Nephron (organoid): ENCODE measurements around the gene HMGN5.
A peak's percentile ranks its signal among the peaks of the same experiment; 100 is the strongest.

ENCODE experiments used
- H3K27ac Mint-ChIP-seq, 3 experiments: 2 replicates each; pipeline ENCODE4 v1.8.0; 2020; ENCODE audit warnings: mixed read lengths in 3 of 3, mild to moderate bottlenecking in 2 of 3, moderate library complexity in 1 of 3
- H3K27me3 Mint-ChIP-seq: 2 replicates; pipeline ENCODE4 v1.8.0; 2021; ENCODE audit warnings: low read depth, mild to moderate bottlenecking, moderate library complexity, mixed read lengths
- H3K36me3 Mint-ChIP-seq: 2 replicates; pipeline ENCODE4 v1.8.0; 2020; ENCODE audit warnings: low read depth, mixed read lengths
- H3K4me1 Mint-ChIP-seq: 2 replicates; pipeline ENCODE4 v1.8.0; 2020; ENCODE audit warnings: mixed read lengths
- H3K4me3 Mint-ChIP-seq, 3 experiments: 2 replicates each; pipeline ENCODE4 v1.8.0; 2020; ENCODE audit warnings: mild to moderate bottlenecking in 3 of 3, mixed read lengths in 3 of 3, moderate library complexity in 2 of 3
- H3K9me3 Mint-ChIP-seq: 2 replicates; pipeline ENCODE4 v1.8.0; 2020; ENCODE audit warnings: mixed read lengths
- TF ChIP-seq, protein P1 (sequence below), 3 experiments: fragments of 200-600 bp; sonication (generic); IDR thresholded peaks; one replicate each; pipeline ENCODE4 v1.5.0; 2021; ENCODE audit warnings: antibody characterized with exemption in 3 of 3; ENCODE audit not compliant: unreplicated experiment in 3 of 3

Gene HMGN5, protein sequence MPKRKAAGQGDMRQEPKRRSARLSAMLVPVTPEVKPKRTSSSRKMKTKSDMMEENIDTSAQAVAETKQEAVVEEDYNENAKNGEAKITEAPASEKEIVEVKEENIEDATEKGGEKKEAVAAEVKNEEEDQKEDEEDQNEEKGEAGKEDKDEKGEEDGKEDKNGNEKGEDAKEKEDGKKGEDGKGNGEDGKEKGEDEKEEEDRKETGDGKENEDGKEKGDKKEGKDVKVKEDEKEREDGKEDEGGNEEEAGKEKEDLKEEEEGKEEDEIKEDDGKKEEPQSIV

DNA sequence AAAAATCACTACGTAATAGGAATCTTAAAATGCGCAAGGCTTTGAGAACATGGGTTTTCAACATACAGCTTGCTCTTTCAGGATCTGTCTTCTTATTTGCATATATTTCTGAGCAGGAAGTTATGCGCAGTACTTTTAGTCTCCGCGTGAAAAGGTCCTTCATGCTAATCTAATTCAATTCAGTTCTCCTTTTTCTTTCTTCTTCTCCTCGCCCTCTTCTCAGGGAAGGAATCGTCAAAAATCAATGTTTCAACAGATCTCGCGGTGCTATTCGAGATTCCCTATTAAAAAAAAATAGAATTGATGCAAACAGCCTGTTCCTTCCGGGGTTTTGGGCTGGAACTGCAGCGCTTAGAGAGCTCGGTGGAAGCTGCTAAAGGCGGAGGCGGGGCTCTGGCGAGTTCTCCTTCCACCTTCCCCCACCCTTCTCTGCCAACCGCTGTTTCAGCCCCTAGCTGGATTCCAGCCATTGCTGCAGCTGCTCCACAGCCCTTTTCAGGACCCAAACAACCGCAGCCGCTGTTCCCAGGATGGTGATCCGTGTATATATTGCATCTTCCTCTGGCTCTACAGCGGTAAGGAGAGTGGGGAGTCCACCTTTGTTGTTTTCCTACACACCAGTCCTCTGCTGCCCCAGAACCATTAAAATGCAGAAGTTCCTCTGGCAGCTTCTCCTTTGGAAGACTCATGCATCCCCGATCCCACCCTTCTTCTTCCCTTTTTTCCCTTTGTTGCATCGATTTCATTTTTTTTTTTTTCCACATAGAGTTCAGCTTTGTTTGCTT lies at the start of gene HMGN5, which contains the start of gene SH3BGRL:
TSS of gene HMGN5 (minus strand) at position 243 of the 785 bp plus-strand sequence. CDS start 80,364 bp downstream, outside the sequence.
TSS of gene SH3BGRL (plus strand) at position 432 of the 785 bp plus-strand sequence. CDS start at position 531, 99 bp downstream.
- Mint-ChIP-seq H3K27me3 (no peaks in the 10 kb centered on the region), H3K27ac (peak within 1 kb of the TSS; percentile 98 to 100 (median 99)), H3K4me3 (peak within 1 kb of the TSS; percentile 95 to 97 (median 96)), H3K4me1 (peaks cover 10% of the 10 kb centered on the region), H3K9me3 (peaks cover 10% of the 10 kb centered on the region), H3K36me3 (peaks cover 13% of the 10 kb centered on the region)
- TF ChIP-seq, protein P1, sequence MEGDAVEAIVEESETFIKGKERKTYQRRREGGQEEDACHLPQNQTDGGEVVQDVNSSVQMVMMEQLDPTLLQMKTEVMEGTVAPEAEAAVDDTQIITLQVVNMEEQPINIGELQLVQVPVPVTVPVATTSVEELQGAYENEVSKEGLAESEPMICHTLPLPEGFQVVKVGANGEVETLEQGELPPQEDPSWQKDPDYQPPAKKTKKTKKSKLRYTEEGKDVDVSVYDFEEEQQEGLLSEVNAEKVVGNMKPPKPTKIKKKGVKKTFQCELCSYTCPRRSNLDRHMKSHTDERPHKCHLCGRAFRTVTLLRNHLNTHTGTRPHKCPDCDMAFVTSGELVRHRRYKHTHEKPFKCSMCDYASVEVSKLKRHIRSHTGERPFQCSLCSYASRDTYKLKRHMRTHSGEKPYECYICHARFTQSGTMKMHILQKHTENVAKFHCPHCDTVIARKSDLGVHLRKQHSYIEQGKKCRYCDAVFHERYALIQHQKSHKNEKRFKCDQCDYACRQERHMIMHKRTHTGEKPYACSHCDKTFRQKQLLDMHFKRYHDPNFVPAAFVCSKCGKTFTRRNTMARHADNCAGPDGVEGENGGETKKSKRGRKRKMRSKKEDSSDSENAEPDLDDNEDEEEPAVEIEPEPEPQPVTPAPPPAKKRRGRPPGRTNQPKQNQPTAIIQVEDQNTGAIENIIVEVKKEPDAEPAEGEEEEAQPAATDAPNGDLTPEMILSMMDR (IDR thresholded peaks at IDR 0.05; ENCODE audit: unreplicated experiment in 3 of 3), result no peak

GRCh38 chrX:81241753-81242152 lies 40.0 kb upstream of the HMGN5 start:
- H3K9me3 Mint-ChIP-seq, result peaks cover 14% of the 10 kb centered on the region
- peaks cover 3% of the 10 kb centered on the region for H3K27me3 Mint-ChIP-seq
- peaks cover 27% of the 10 kb centered on the region for H3K36me3 Mint-ChIP-seq
- TF ChIP-seq, protein P1 (IDR thresholded peaks at IDR 0.05; ENCODE audit: unreplicated experiment in 3 of 3), result no peak
- H3K27ac Mint-ChIP-seq, result no peak overlapping the region
- no peaks in the 10 kb centered on the region for H3K4me1 Mint-ChIP-seq
- no peak overlapping the region for H3K4me3 Mint-ChIP-seq

GRCh38 chrX:81240701-81241331 lies 39.1 kb upstream of the HMGN5 start:
- Mint-ChIP-seq H3K4me1 (no peaks in the 10 kb centered on the region), H3K36me3 (peaks cover 30% of the 10 kb centered on the region), H3K27me3 (peaks cover 3% of the 10 kb centered on the region), H3K4me3 (no peak overlapping the region), H3K9me3 (peaks cover 14% of the 10 kb centered on the region), H3K27ac (no peak overlapping the region)
- TF ChIP-seq, protein P1 (IDR thresholded peaks at IDR 0.05; ENCODE audit: unreplicated experiment in 3 of 3), result no peak

- Mint-ChIP-seq H3K4me3 (no peak overlapping the region), H3K36me3 (peaks cover 34% of the 10 kb centered on the region), H3K27ac (no peak overlapping the region)
These were observed 36.5 kb upstream of the HMGN5 start for GRCh38 chrX:81238166-81238565.

DNA sequence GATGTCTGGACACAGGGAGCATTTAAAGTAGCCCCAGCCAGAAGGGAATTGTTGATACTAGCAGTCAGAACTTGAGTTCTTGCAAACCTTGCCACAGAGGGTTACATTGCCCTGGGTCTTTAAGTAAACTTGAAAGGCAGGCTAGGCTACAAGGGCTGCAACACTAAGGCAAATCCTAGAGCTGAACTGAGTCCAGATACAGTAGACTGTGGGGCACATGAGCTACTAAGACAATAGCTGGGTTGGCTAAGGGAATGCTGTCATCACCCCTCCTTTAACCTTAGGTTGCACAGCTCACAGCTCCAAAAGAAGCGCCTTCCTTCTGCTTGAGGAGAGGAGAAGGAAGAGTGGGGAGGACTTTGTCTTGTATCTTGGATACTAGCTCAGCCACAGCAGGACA lies 35.8 kb upstream of the HMGN5 start:
- H3K4me3 Mint-ChIP-seq, result no peak overlapping the region
- H3K27ac Mint-ChIP-seq, result no peak overlapping the region
- H3K4me1 Mint-ChIP-seq, result no peaks in the 10 kb centered on the region
- H3K27me3 Mint-ChIP-seq, result peaks cover 3% of the 10 kb centered on the region
- H3K36me3 Mint-ChIP-seq, result peaks cover 34% of the 10 kb centered on the region
- peaks cover 14% of the 10 kb centered on the region for H3K9me3 Mint-ChIP-seq
- TF ChIP-seq, protein P1 (IDR thresholded peaks at IDR 0.05; ENCODE audit: unreplicated experiment in 3 of 3), result no peak

More at GRCh38 chrX:81238166-81238565, 36.5 kb upstream of the HMGN5 start:
- peaks cover 3% of the 10 kb centered on the region for H3K27me3 Mint-ChIP-seq
- no peaks in the 10 kb centered on the region for H3K4me1 Mint-ChIP-seq
- peaks cover 14% of the 10 kb centered on the region for H3K9me3 Mint-ChIP-seq
- TF ChIP-seq, protein P1 (IDR thresholded peaks at IDR 0.05; ENCODE audit: unreplicated experiment in 3 of 3), result no peak
